Renal cortex interstitium (tissue), 11 donors: Measurements from ENCODE around the gene ODC1. TPM values are rescaled to one million over a fixed set of nuclear protein-coding genes. Genes with fewer than 3 reads are reported as not detected.
"Not testable (repeated sequence)": the region's sequence is repeated elsewhere in the genome, so short reads cannot be mapped to it uniquely, and the experiment has no call there.

Experiments used
- DNase-seq, 11 donors: peaks; one replicate each; pipeline ENCODE4 v3.0.0-alpha.2; 2013; ENCODE audit warnings: low read depth in 9 of 11, low spot score in 4 of 11; ENCODE audit errors: extremely low read depth in 1 of 11
- polyA plus RNA-seq, 3 donors: library from polyadenylated mRNA; unstranded; fragments of 120-200 nt; gene quantifications; one replicate each; pipeline ENCODE4 v1.2.1, GENCODE V29; 2013; ENCODE audit not compliant: insufficient read length in 3 of 3

ODC1 gene
- polyA plus RNA-seq, 3 donors = 395 to 463 (median 445) TPM

- no peak for DNase-seq
Observed at GRCh38 chr2:10465910-10466309, 17.8 kb upstream of the ODC1 start.

- no peak for DNase-seq
Observed at GRCh38 chr2:10462178-10463083, 14.3 kb upstream of the ODC1 start.

GRCh38 chr2:10460366-10460796, 12.3 kb upstream of the ODC1 start:
- DNase-seq = no peak

GRCh38 chr2:10457846-10458598, 9.9 kb upstream of the ODC1 start:
- no peak for DNase-seq

- DNase-seq = not testable (repeated sequence)
Observed at GRCh38 chr2:10457195-10457594, 9.1 kb upstream of the ODC1 start.

GRCh38 chr2:10454505-10454904, 6.4 kb upstream of the ODC1 start:
- no peak for DNase-seq

GRCh38 chr2:10453905-10454298, 5.8 kb upstream of the ODC1 start:
- DNase-seq = no peak

GRCh38 chr2:10452956-10453904, 5.1 kb upstream of the ODC1 start:
- no peak for DNase-seq

GRCh38 chr2:10452312-10452711, 4.2 kb upstream of the ODC1 start:
- DNase-seq = no peak

GRCh38 chr2:10451819-10452218, 3.7 kb upstream of the ODC1 start:
- DNase-seq = no peak

- no peak for DNase-seq
Observed at GRCh38 chr2:10449838-10450691, 1.9 kb upstream of the ODC1 start.

- no peak for DNase-seq
Observed at GRCh38 chr2:10449486-10449831, 1.3 kb upstream of the ODC1 start.

GRCh38 chr2:10448576-10449485, 704 bp upstream of the ODC1 start:
- DNase-seq = peak in 10 of 11 donors; percentile 67 to 87 (median 86)

GRCh38 chr2:10447300-10447894, 730 bp downstream of the ODC1 start:
- peak in 1 of 11 donors; percentile 39 for DNase-seq

GRCh38 chr2:10446631-10447030, 1.5 kb downstream of the ODC1 start:
- DNase-seq = no peak

GRCh38 chr2:10444463-10444862, 3.7 kb downstream of the ODC1 start:
- DNase-seq = no peak
